A673 (cell line): ENCODE data around the gene PRKAA1. TPM values are rescaled to one million over a fixed set of nuclear protein-coding genes. Genes with fewer than 3 reads are reported as not detected.

Experiments
- BruUV-seq: library from RNA; stranded (reverse); fragments of 400-500 nt; replicated peaks from 2 replicates; lab custom pipeline; 2021; lab: Mats Ljungman, UMichigan
- CTCF ChIA-PET: fragments of 300-600 bp; sonication (Branson Sonifier 250); formaldehyde crosslinking; loops from one replicate; lab custom pipeline; 2022; ENCODE audit warnings: antibody characterized with exemption; lab: Charles Lee
- POLR2A ChIA-PET: fragments of 300-600 bp; sonication (Branson Sonifier 250); formaldehyde crosslinking; loops from one replicate; lab custom pipeline; 2022; ENCODE audit warnings: antibody characterized with exemption; ENCODE audit not compliant: low non-redundant PET; lab: Charles Lee
- DNase-seq: peaks from one replicate; pipeline ENCODE4 v3.0.0-alpha.2; 2015; ENCODE audit warnings: low spot score
- H3K27ac ChIP-seq: fragments of 200-600 bp; sonication (generic); 2 replicates; pipeline ENCODE4 v1.5.1; 2016; ENCODE audit warnings: mixed run types, low read depth, mild to moderate bottlenecking, mixed read lengths, antibody characterized with exemption, low read length; ENCODE audit not compliant: poor library complexity, severe bottlenecking
- H3K27me3 ChIP-seq: fragments of 200-600 bp; sonication (generic); replicated peaks from 2 replicates; pipeline ENCODE4 v1.6.1; 2017; ENCODE audit warnings: mixed run types, low read depth, mild to moderate bottlenecking, mixed read lengths, antibody characterized with exemption, low read length; ENCODE audit not compliant: insufficient read depth, poor library complexity
- H3K36me3 ChIP-seq: fragments of 200-600 bp; sonication (generic); 2 replicates; pipeline ENCODE4 v1.6.1; 2016; ENCODE audit warnings: mixed run types, mild to moderate bottlenecking, mixed read lengths, antibody characterized with exemption, low read length; ENCODE audit not compliant: insufficient read depth, poor library complexity, severe bottlenecking
- H3K4me1 ChIP-seq: fragments of 200-600 bp; sonication (generic); 2 replicates; pipeline ENCODE4 v1.6.1; 2017; ENCODE audit warnings: mixed run types, mild to moderate bottlenecking, mixed read lengths, antibody characterized with exemption, low read length; ENCODE audit not compliant: insufficient read depth, poor library complexity, severe bottlenecking
- H3K4me3 ChIP-seq: fragments of 200-600 bp; sonication (generic); 2 replicates; pipeline ENCODE4 v1.5.1; 2016; ENCODE audit warnings: low read depth, mixed run types, mild to moderate bottlenecking, mixed read lengths, low read length; ENCODE audit not compliant: poor library complexity, severe bottlenecking
- H3K9me3 ChIP-seq: fragments of 200-600 bp; sonication (generic); 2 replicates; pipeline ENCODE4 v1.6.1; 2016; ENCODE audit warnings: mixed run types, low read depth, mild to moderate bottlenecking, mixed read lengths, antibody characterized with exemption, low read length; ENCODE audit not compliant: poor library complexity, severe bottlenecking
- EZH2 ChIP-seq: fragments of 200-600 bp; sonication (generic); IDR thresholded peaks from 2 replicates; pipeline ENCODE4 v1.6.1; 2017; ENCODE audit warnings: borderline replicate concordance, low read depth, mild to moderate bottlenecking, mixed read lengths, antibody characterized with exemption, low read length; ENCODE audit not compliant: poor library complexity, severe bottlenecking
- intact Hi-C: fragments of 100-400 bp; cut with micrococcal nuclease; formaldehyde crosslinking; loops from one replicate; pipeline ENCODE4 v1.10.0; 2022; ENCODE audit not compliant: unreplicated experiment
- total RNA-seq: library from RNA; stranded (reverse); gene quantifications from 2 replicates; pipeline ENCODE4 v1.2.3, GENCODE V29; 2021
- TF ChIP-seq, protein P1 (sequence below): fragments of 300-800, 200-600 bp; sonication (generic); conservative IDR thresholded peaks from 2 replicates; pipeline ENCODE4 v1.5.1; 2017; ENCODE audit warnings: low read depth, mild to moderate bottlenecking, antibody characterized with exemption, low read length, moderate library complexity, mixed read lengths

PRKAA1 gene
- total RNA-seq, 1 experiment from 2014 or later = 114 TPM

DNA sequence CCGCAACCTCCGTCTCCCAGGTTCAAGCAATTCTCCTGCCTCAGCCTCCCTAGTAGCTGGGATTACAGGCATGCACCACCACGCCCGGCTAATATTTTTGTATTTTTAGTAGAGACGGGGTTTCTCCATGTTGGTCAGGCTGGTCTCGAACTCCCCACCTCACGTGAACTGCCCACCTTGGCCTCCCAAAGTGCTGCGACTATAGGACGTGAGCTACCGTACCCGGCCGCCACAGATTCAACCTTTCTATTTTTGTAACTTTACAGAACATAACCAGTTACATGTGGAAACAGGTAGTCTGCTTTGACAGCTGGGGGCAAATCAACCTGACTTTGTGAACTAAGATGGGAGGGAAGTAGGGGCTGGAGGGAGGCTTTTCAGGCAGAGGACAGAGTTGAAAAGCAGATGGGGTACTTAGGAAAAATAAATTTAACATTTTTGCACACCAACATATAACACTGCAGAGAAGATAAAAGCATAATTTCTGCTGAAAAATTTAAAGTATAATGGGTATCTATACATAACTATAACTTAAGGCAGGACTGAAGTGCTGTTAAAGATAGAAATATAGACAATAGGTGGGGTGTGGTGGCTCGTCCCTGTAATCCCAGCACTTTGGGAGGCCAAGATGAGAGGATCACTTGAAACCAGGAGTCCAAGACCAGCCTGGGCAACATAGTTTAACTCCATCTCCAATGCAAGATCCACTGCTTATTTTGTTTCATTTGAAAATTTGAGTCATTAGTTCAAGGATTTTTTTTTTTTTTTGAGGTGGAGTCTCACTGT is 31.8 kb upstream of the PRKAA1 start:
- H3K27ac ChIP-seq = no peak overlapping the region
- BruUV-seq = no TSS peak
- CTCF ChIA-PET = no interaction called here
- peaks cover 21% of the 10 kb centered on the region for H3K4me1 ChIP-seq
- no peak overlapping the region for H3K4me3 ChIP-seq
- TF ChIP-seq, protein P1, sequence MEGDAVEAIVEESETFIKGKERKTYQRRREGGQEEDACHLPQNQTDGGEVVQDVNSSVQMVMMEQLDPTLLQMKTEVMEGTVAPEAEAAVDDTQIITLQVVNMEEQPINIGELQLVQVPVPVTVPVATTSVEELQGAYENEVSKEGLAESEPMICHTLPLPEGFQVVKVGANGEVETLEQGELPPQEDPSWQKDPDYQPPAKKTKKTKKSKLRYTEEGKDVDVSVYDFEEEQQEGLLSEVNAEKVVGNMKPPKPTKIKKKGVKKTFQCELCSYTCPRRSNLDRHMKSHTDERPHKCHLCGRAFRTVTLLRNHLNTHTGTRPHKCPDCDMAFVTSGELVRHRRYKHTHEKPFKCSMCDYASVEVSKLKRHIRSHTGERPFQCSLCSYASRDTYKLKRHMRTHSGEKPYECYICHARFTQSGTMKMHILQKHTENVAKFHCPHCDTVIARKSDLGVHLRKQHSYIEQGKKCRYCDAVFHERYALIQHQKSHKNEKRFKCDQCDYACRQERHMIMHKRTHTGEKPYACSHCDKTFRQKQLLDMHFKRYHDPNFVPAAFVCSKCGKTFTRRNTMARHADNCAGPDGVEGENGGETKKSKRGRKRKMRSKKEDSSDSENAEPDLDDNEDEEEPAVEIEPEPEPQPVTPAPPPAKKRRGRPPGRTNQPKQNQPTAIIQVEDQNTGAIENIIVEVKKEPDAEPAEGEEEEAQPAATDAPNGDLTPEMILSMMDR = no peak
- TF ChIP-seq EZH2 = no peak
- H3K36me3 ChIP-seq = peaks cover 88% of the 10 kb centered on the region
- POLR2A ChIA-PET = no interaction called here
- no peak for DNase-seq
- H3K27me3 ChIP-seq = no peaks in the 10 kb centered on the region
- intact Hi-C loops = no loop called here
- no peaks in the 10 kb centered on the region for H3K9me3 ChIP-seq

DNA sequence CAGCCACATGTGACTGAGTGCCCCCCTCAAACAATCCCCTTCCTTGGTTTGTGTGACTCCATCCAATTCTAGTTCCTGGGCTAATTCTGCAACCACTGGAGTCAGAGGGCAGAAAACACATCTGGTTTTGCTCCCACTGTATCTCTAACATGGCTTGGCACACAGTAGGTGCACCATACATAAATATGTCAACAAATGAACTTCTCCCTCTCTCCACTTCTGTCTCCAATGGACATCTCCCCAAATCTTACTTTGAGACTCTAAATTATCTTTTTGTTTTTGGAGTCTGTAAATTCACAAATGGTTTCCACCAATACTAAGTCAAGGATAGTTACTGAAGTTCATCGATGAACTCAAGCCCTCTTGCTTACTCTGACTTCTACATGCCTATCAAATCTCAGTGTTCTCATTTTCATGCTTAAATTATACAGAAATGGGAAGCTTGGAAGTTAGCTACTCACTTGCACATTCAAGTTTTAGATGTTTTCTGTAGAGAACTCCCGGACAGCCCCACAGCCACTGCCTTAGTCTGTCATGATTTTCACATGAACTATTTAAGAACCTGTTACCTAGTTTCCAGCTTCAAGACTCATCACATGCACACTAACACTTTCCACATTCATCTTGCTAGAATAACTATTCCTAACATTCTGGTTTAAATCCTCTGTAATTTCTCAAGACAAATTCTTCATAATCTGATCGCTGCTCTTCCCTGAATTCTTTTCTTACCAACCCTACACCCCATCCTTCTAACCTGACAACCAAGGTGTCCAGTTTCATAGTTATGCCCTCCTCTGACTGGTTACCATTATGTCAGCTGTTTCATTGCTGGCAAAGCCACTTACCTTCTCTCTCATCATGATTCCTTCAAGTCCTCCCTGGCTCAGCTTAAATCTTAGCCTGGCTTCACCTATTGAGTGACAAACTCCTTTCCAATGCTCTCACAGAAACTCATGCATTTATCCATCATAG is 30.8 kb upstream of the PRKAA1 start:
- ChIA-PET POLR2A (interaction anchor here (0.5 to 0.6 kb wide), 2 partner anchors 27 to 81 kb away, joined by 5 to 7 read pairs; no protein-coding TSS in a partner anchor), CTCF (no interaction called here)
- H3K9me3 ChIP-seq = no peaks in the 10 kb centered on the region
- no TSS peak for BruUV-seq
- no peak overlapping the region for H3K27ac ChIP-seq
- peaks cover 21% of the 10 kb centered on the region for H3K4me1 ChIP-seq
- no peak for DNase-seq
- TF ChIP-seq, protein P1 = no peak
- no peak for TF ChIP-seq EZH2
- intact Hi-C loops = no loop called here
- peaks cover 82% of the 10 kb centered on the region for H3K36me3 ChIP-seq
- H3K4me3 ChIP-seq = no peak overlapping the region
- H3K27me3 ChIP-seq = no peaks in the 10 kb centered on the region

DNA sequence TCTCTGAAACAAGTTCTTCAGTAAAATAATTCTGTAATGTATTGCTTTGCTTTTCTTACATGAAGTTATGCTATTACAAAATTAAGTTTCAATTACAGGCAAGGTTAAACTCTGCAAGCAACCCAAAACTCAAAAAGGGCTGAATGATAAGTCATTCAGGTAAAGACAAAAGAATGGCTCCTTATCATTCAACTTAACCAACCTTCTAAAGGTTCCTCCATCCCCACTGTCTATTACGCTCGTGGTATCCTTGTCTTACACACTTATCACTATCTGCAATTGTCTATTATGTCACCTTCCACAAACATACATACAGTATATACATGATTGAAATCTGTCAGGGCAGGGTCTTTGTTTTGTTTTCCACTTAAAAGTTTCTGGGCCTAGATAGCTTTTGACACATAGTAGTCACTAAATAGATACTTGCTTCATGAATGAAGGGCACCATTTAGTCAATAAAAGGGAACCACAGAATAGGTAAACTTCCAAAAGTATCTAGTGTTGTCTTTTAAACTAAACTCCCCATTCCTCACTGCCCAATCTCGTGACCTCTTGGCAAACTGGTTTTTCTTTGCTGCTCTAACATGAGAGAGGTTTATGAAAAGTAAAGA is 30.0 kb upstream of the PRKAA1 start:
- CTCF ChIA-PET = no interaction called here
- peaks cover 14% of the 10 kb centered on the region for H3K4me1 ChIP-seq
- no peak overlapping the region for H3K4me3 ChIP-seq
- TF ChIP-seq EZH2 = no peak
- TF ChIP-seq, protein P1 = no peak
- intact Hi-C loops = no loop called here
- no peak overlapping the region for H3K27ac ChIP-seq
- no TSS peak for BruUV-seq
- H3K36me3 ChIP-seq = peaks cover 74% of the 10 kb centered on the region
- POLR2A ChIA-PET = no interaction called here
- no peaks in the 10 kb centered on the region for H3K27me3 ChIP-seq
- no peaks in the 10 kb centered on the region for H3K9me3 ChIP-seq
- no peak for DNase-seq
